HepG2 (cell line): Measurements from ENCODE around the gene NADK2. TPM values are rescaled to one million over a fixed set of nuclear protein-coding genes. Genes with fewer than 3 reads are reported as not detected.

Experiments
- ATAC-seq: fragments of 200-7000 bp; cut with Tn5 transposase; 3 replicates; pipeline ENCODE4 v1.9.1; 2020; ENCODE audit warnings: mild to moderate bottlenecking, moderate library complexity
- BruUV-seq: library from RNA; stranded (reverse); fragments of 400-500 nt; replicated peaks from 2 replicates; lab custom pipeline; 2021; lab: Mats Ljungman, UMichigan
- CTCF ChIA-PET: fragments of 300-600 bp; formaldehyde crosslinking; extraction: SDS; loops from one replicate; lab custom pipeline; 2021; ENCODE audit warnings: low total read pairs, inconsistent platforms, low intra/inter-chr PET ratio; lab: Yijun Ruan, JAX
- POLR2A ChIA-PET: fragments of 350-600 bp; sonication (Branson Sonifier 250); formaldehyde crosslinking; loops from one replicate; lab custom pipeline; 2020; ENCODE audit warnings: antibody characterized with exemption, inconsistent platforms; lab: Yijun Ruan, JAX
- DNase-seq: peaks from one replicate; pipeline ENCODE4 v3.0.0-alpha.2; 2015; ENCODE audit warnings: low spot score
- FAIRE-seq: peaks from 3 replicates; lab custom pipeline; 2011; peaks lifted over from hg19 to GRCh38; lab: Jason Lieb, UNC
- H2AFZ ChIP-seq: one replicate; pipeline ENCODE4 v1.6.1; 2011; ENCODE audit warnings: low read length, inconsistent platforms
- H3K27ac ChIP-seq: fragments of 300-600 bp; 3 replicates; pipeline ENCODE4 v1.8.0; 2011; ENCODE audit warnings: mixed run types, mild to moderate bottlenecking, mixed read lengths, low read length, inconsistent platforms; ENCODE audit not compliant: insufficient read depth; ENCODE audit errors: extremely low read length
- H3K27me3 ChIP-seq, 2 experiments: fragments of 200-600 bp in 1 of 2; 2 replicates in 1 of 2; 3 replicates in 1 of 2; pipeline versions ENCODE4 v1.6.0 to v1.8.0; 2011; ENCODE audit warnings: low read length in 2 of 2, mild to moderate bottlenecking in 2 of 2, moderate library complexity in 2 of 2, inconsistent platforms in 1 of 2; ENCODE audit not compliant: insufficient read depth in 2 of 2, control insufficient read depth in 1 of 2
- H3K36me3 ChIP-seq, 2 experiments: fragments of 200-600 bp in 1 of 2; replicated peaks in 1 of 2; 2 replicates in 1 of 2; 3 replicates in 1 of 2; pipeline versions ENCODE4 v1.5.1 to v1.8.0; 2011; ENCODE audit warnings: low read length in 2 of 2, inconsistent platforms in 1 of 2; ENCODE audit not compliant: insufficient read depth in 2 of 2, control insufficient read depth in 1 of 2
- H3K4me1 ChIP-seq: 2 replicates; pipeline ENCODE4 v1.5.1; 2012; ENCODE audit warnings: low read length, inconsistent platforms; ENCODE audit not compliant: insufficient read depth
- H3K4me2 ChIP-seq: 2 replicates; pipeline ENCODE4 v1.6.0; 2011; ENCODE audit warnings: low read depth, low read length, inconsistent platforms
- H3K4me3 ChIP-seq, 3 experiments: fragments of 200-600 bp in 1 of 3; sonication (generic), shearing (Covaris generic) in 1 of 3; replicated peaks in 1 of 3; 2 replicates each; pipeline ENCODE4 v1.5.1; 2011 to 2016; ENCODE audit warnings: low read length in 3 of 3, inconsistent platforms in 2 of 3, low read depth in 2 of 3, mild to moderate bottlenecking in 2 of 3, control low read depth in 1 of 3, mixed read lengths in 1 of 3; ENCODE audit not compliant: insufficient read depth in 1 of 3
- H3K79me2 ChIP-seq: one replicate; pipeline ENCODE4 v1.6.1; 2011; ENCODE audit warnings: low read length, inconsistent platforms; ENCODE audit not compliant: insufficient read depth
- H3K9ac ChIP-seq: 2 replicates; pipeline ENCODE4 v1.6.0; 2011; ENCODE audit warnings: mild to moderate bottlenecking, low read depth, low read length, inconsistent platforms; ENCODE audit not compliant: insufficient read depth
- H3K9me3 ChIP-seq: 2 replicates; pipeline ENCODE4 v1.5.1; 2012; ENCODE audit warnings: mild to moderate bottlenecking, low read length
- H4K20me1 ChIP-seq: 2 replicates; pipeline ENCODE4 v1.6.0; 2011; ENCODE audit warnings: inconsistent platforms, mild to moderate bottlenecking, low read length, moderate library complexity; ENCODE audit not compliant: insufficient read depth
- CBX1 ChIP-seq: IDR thresholded peaks from one replicate; pipeline ENCODE4 v1.6.1; 2016; ENCODE audit warnings: antibody characterized with exemption, low read depth
- DR1 ChIP-seq: sonication (generic); formaldehyde crosslinking; IDR thresholded peaks from 2 replicates; pipeline ENCODE4 v1.8.0; 2021; ENCODE audit warnings: mild to moderate bottlenecking, missing genetic modification reagents, inconsistent platforms
- RAD51 ChIP-seq: fragments of 450-650 bp; IDR thresholded peaks from 2 replicates; pipeline ENCODE4 v1.6.1; 2016; ENCODE audit warnings: borderline replicate concordance
- RELA ChIP-seq: sonication (generic); formaldehyde crosslinking; IDR thresholded peaks from 2 replicates; pipeline ENCODE4 v1.4.0; 2020; ENCODE audit warnings: missing genetic modification reagents
- ZC3H13 ChIP-seq: sonication (generic); formaldehyde crosslinking; IDR thresholded peaks from 2 replicates; pipeline ENCODE4 v1.8.1; 2023; ENCODE audit warnings: mild to moderate bottlenecking, missing genetic modification reagents, moderate library complexity
- ZHX2 ChIP-seq, 2 experiments: sonication (generic) in 1 of 2; formaldehyde crosslinking in 1 of 2; IDR thresholded peaks; 2 replicates each; pipeline versions ENCODE4 v1.6.1 to v1.9.0; 2014 to 2022; ENCODE audit warnings: antibody characterized with exemption in 1 of 2, borderline replicate concordance in 1 of 2, inconsistent platforms in 1 of 2, low read depth in 1 of 2, missing genetic modification reagents in 1 of 2
- ZNF224 ChIP-seq: sonication (generic); formaldehyde crosslinking; IDR thresholded peaks from 2 replicates; pipeline ENCODE4 v1.5.0; 2020; ENCODE audit warnings: mild to moderate bottlenecking, missing genetic modification reagents
- ZNF333 ChIP-seq: sonication (generic); formaldehyde crosslinking; IDR thresholded peaks from 2 replicates; pipeline ENCODE4 v1.4.0; 2020; ENCODE audit warnings: mild to moderate bottlenecking, missing genetic modification reagents, borderline replicate concordance
- ZNF552 ChIP-seq: sonication (generic); formaldehyde crosslinking; IDR thresholded peaks from 2 replicates; pipeline ENCODE4 v1.9.0; 2022; ENCODE audit warnings: missing genetic modification reagents, mild to moderate bottlenecking, borderline replicate concordance
- ZNF574 ChIP-seq: sonication (generic); formaldehyde crosslinking; IDR thresholded peaks from 2 replicates; pipeline ENCODE4 v1.4.0; 2020; ENCODE audit warnings: missing genetic modification reagents
- WGBS: methylation state at CpG from one replicate; pipeline ENCODE4 v1.1.6; 2017; ENCODE audit warnings: low lambda C conversion rate; 5-methylcytosine and 5-hydroxymethylcytosine counted together
- in situ Hi-C: cut with HindIII; loops from 2 replicates; pipeline ENCODE4 v1.10.0; 2017; ENCODE audit warnings: low pct_unique_long_range_greater_than_20kb; ENCODE audit not compliant: extremely low pct_ligation_motif_present
- intact Hi-C: fragments of 100-400 bp; cut with micrococcal nuclease; formaldehyde crosslinking; loops from one replicate; pipeline ENCODE4 v1.10.0; 2022; ENCODE audit not compliant: unreplicated experiment
- polyA plus RNA-seq, 8 experiments: library from polyadenylated mRNA; depleted of rRNA in 3 of 8; stranded (reverse) in 7 of 8; unstranded in 1 of 8; fragments of >200 nt; fragmentation: Illumina TruSeq in 4 of 8; extraction: Trizol in 4 of 8; gene quantifications; 2 replicates each; pipeline versions ENCODE4 v1.2.1 to v1.2.3, GENCODE V29; 2011 to 2016; ENCODE audit warnings: low read depth in 4 of 8, missing spikeins in 1 of 8, mixed read lengths in 1 of 8; ENCODE audit not compliant: insufficient read depth in 1 of 8
- total RNA-seq, 5 experiments: library from RNA; depleted of rRNA; stranded (reverse); fragments of >200 nt; fragmentation: Illumina TruSeq; extraction: Trizol; gene quantifications; 2 replicates each; pipeline ENCODE4 v1.2.3, GENCODE V29; 2016; ENCODE audit warnings: low read depth in 1 of 5
- TF ChIP-seq, protein P1 (sequence below): sonication (generic); formaldehyde crosslinking; IDR thresholded peaks from 2 replicates; pipeline ENCODE4 v1.4.0; 2020; ENCODE audit warnings: missing genetic modification reagents
- TF ChIP-seq, protein P2 (sequence below): sonication (generic); formaldehyde crosslinking; IDR thresholded peaks from 2 replicates; pipeline ENCODE4 v1.8.0; 2022; ENCODE audit warnings: missing genetic modification reagents, mild to moderate bottlenecking, borderline replicate concordance

NADK2 gene
- total and polyA plus RNA-seq, 2 of the 13 experiments (the other 11 are each of a cell fraction or from before 2014, with no cell fraction given) = 13.9 to 71.4 TPM

GRCh38 chr5:36199620-36200019, 42.1 kb downstream of the NADK2 start:
- no peaks in the 10 kb centered on the region for H3K79me2 ChIP-seq
- no peaks in the 10 kb centered on the region for H3K9me3 ChIP-seq
- no peak for DNase-seq
- FAIRE-seq = no peak
- BruUV-seq = no TSS peak
- no peaks in the 10 kb centered on the region for H4K20me1 ChIP-seq
- ChIA-PET CTCF (no interaction called here), POLR2A (no interaction called here)
- H3K27ac ChIP-seq = no peak overlapping the region
- in situ Hi-C loops = no loop called here
- 96% methylated on average over 2 of the region's 2 CpGs for WGBS
- TF ChIP-seq, protein P1, sequence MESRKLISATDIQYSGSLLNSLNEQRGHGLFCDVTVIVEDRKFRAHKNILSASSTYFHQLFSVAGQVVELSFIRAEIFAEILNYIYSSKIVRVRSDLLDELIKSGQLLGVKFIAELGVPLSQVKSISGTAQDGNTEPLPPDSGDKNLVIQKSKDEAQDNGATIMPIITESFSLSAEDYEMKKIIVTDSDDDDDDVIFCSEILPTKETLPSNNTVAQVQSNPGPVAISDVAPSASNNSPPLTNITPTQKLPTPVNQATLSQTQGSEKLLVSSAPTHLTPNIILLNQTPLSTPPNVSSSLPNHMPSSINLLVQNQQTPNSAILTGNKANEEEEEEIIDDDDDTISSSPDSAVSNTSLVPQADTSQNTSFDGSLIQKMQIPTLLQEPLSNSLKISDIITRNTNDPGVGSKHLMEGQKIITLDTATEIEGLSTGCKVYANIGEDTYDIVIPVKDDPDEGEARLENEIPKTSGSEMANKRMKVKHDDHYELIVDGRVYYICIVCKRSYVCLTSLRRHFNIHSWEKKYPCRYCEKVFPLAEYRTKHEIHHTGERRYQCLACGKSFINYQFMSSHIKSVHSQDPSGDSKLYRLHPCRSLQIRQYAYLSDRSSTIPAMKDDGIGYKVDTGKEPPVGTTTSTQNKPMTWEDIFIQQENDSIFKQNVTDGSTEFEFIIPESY = no peak
- no peak for TF ChIP-seq RELA (CRISPR knock-in tag)
- no peak for TF ChIP-seq DR1 (CRISPR knock-in tag)
- no peak for TF ChIP-seq ZNF333
- TF ChIP-seq ZNF574 = no peak
- TF ChIP-seq, protein P2, sequence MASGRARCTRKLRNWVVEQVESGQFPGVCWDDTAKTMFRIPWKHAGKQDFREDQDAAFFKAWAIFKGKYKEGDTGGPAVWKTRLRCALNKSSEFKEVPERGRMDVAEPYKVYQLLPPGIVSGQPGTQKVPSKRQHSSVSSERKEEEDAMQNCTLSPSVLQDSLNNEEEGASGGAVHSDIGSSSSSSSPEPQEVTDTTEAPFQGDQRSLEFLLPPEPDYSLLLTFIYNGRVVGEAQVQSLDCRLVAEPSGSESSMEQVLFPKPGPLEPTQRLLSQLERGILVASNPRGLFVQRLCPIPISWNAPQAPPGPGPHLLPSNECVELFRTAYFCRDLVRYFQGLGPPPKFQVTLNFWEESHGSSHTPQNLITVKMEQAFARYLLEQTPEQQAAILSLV = no peak
- TF ChIP-seq ZC3H13 (CRISPR knock-in tag) = no peak
- TF ChIP-seq CBX1 = no peak
- no peak for TF ChIP-seq ZHX2 (IDR thresholded peaks at IDR 0.05; ENCODE audit: low read depth)
- TF ChIP-seq ZHX2 (CRISPR knock-in tag; IDR thresholded peaks at IDR 0.05; ENCODE audit: borderline replicate concordance) = no peak
- no peak for TF ChIP-seq RAD51
- TF ChIP-seq ZNF224 (CRISPR knock-in tag) = no peak
- TF ChIP-seq ZNF552 (CRISPR knock-in tag) = no peak
- peaks cover 7 to 56% of the 10 kb centered on the region in 2 experiments for H3K36me3 ChIP-seq
- no peaks in the 10 kb centered on the region for H3K27me3 ChIP-seq
- H3K4me1 ChIP-seq = no peaks in the 10 kb centered on the region
- intact Hi-C loops = no loop called here
- no peak overlapping the region for H3K4me2 ChIP-seq
- H2AFZ ChIP-seq = no peak overlapping the region
- H3K4me3 ChIP-seq = no peak overlapping the region
- ATAC-seq = no peak
- no peak overlapping the region for H3K9ac ChIP-seq
